ENCODE measurements around the gene DDAH1. TPM values are rescaled to one million over a fixed set of nuclear protein-coding genes. Genes with fewer than 3 reads are reported as not detected.

DDAH1 gene
- total and polyA plus RNA-seq, 2 of the 4 experiments (the other 2 are of a cell fraction) = 78.0 to 94.5 TPM

- in situ Hi-C loops (cut with MboI; ENCODE audit: low sequenced_read_pairs) (no loop called here), dilution Hi-C loops (cut with HindIII; ENCODE audit: low sequenced_read_pairs, unreplicated experiment) (no loop called here), intact Hi-C loops (cut with micrococcal nuclease) (loop anchor here (5.0 kb wide), 1 partner anchor 1084 kb away; no protein-coding TSS in a partner anchor)
- CTCF ChIA-PET = interaction anchor here (1.3 kb wide), 1 partner anchor 18 kb away, joined by 5 read pairs; the partner anchor contains the start of gene C1orf52
- ATAC-seq (ENCODE audit: low read depth) (no peak), DNase-seq (no peak)
- H3K9me1 ChIP-seq (ENCODE audit: insufficient read depth, low read length) = peaks cover 8% of the 10 kb centered on the region
- no peak overlapping the region for H3K4me2 ChIP-seq (ENCODE audit: low read depth, low read length)
- no peak overlapping the region for H3K27ac ChIP-seq (ENCODE audit: insufficient read depth, low read length)
- no peaks in the 10 kb centered on the region for H3K9me3 ChIP-seq (ENCODE audit: control insufficient read depth, insufficient read depth, low read length)
- no peak overlapping the region for H4K8ac ChIP-seq (ENCODE audit: low read depth in 2 of 2, low read length in 2 of 2)
- peaks cover 6% of the 10 kb centered on the region for H3K4me1 ChIP-seq (ENCODE audit: control insufficient read depth, insufficient read depth, low read length)
- BruUV-seq (replicated peaks) = no TSS peak
- TF ChIP-seq POLR2A (IDR thresholded peaks at IDR 0.05; ENCODE audit: low read depth, low read length) (no peak), MXI1 (IDR thresholded peaks at IDR 0.05; ENCODE audit: borderline replicate concordance, low read depth, low read length) (no peak), USF2 (IDR thresholded peaks at IDR 0.05; ENCODE audit: low read depth, low read length) (no peak), RFX5 (IDR thresholded peaks at IDR 0.05; ENCODE audit: low read depth, low read length) (no peak), FOS (IDR thresholded peaks at IDR 0.05; ENCODE audit: low read depth, low read length) (no peak), ELK1 (IDR thresholded peaks at IDR 0.05; ENCODE audit: borderline replicate concordance, low read depth, low read length) (no peak), MAFK (IDR thresholded peaks at IDR 0.05; ENCODE audit: low read depth, low read length) (no peak), CEBPB (IDR thresholded peaks at IDR 0.05; ENCODE audit: low read depth, low read length) (no peak), MAZ (IDR thresholded peaks at IDR 0.05; ENCODE audit: borderline replicate concordance, low read depth, low read length) (no peak), CTCF (conservative IDR thresholded peaks at IDR 0.05; ENCODE audit: low read depth, low read length) (no peak), RCOR1 (IDR thresholded peaks at IDR 0.05; ENCODE audit: insufficient replicate concordance, low read length) (no peak), NFE2L2 (IDR thresholded peaks at IDR 0.05; ENCODE audit: low read depth, low read length) (no peak), BHLHE40 (IDR thresholded peaks at IDR 0.05; ENCODE audit: low read depth, low read length) (no peak), RAD21 (IDR thresholded peaks at IDR 0.05; ENCODE audit: low read length) (no peak), SMC3 (IDR thresholded peaks at IDR 0.05; ENCODE audit: low read depth, low read length) (no peak), CHD1 (IDR thresholded peaks at IDR 0.05; ENCODE audit: low read depth, low read length) (no peak)
- H3K56ac ChIP-seq (ENCODE audit: extremely low read depth, insufficient read depth, low read length) = no peak overlapping the region
- H2AK5ac ChIP-seq (ENCODE audit: low read depth, low read length) = peak overlapping the region; percentile 21; the same call in 1 of the 2 replicates
- POLR2A ChIA-PET (ENCODE audit: unreplicated experiment) = no interaction called here
- no peak overlapping the region for H3K9ac ChIP-seq (ENCODE audit: low read depth, low read length)
- no peak overlapping the region for H3K23ac ChIP-seq (ENCODE audit: low read depth, low read length)
- H4K5ac ChIP-seq (ENCODE audit: low read depth, low read length) = no peak overlapping the region
- H2BK20ac ChIP-seq (ENCODE audit: low read depth, low read length) = no peak overlapping the region
- no peak overlapping the region for H3K4ac ChIP-seq (ENCODE audit: low read depth, low read length)
- no peak overlapping the region for H2AFZ ChIP-seq (replicated peaks; ENCODE audit: low read length, poor library complexity)
- H2BK120ac ChIP-seq (ENCODE audit: low read depth, low read length) = no peak overlapping the region
- H2AK9ac ChIP-seq (replicated peaks; ENCODE audit: low read depth, low read length, poor library complexity) = no peak overlapping the region
- H2BK15ac ChIP-seq (ENCODE audit: low read depth, low read length) = 0 out of 3 replicates have a peak overlapping the region, but pooled peaks have one; percentile 52
- H3K14ac ChIP-seq (replicated peaks; ENCODE audit: low read depth, low read length) = no peak overlapping the region
- no peak overlapping the region; the same call in 1 of the 2 replicates for H4K91ac ChIP-seq (ENCODE audit: insufficient read depth, low read depth, low read length)
- 0 out of 2 replicates have a peak, but pooled peaks cover 1% of the 10 kb centered on the region for H3K36me3 ChIP-seq (ENCODE audit: control insufficient read depth, insufficient read depth, low read length)
- WGBS, 2 experiments (ENCODE audit: extremely low coverage in 2 of 2, insufficient read length in 1 of 2) = no CpG with 5 or more reads among the region's 4 CpGs
- peaks cover 29% of the 10 kb centered on the region; the same call in 1 of the 2 replicates for H4K20me1 ChIP-seq (ENCODE audit: insufficient read depth, low read length)
- no peak overlapping the region for H3K4me3 ChIP-seq (ENCODE audit: insufficient read depth, low read depth, low read length)
- H3K79me1 ChIP-seq (ENCODE audit: low read depth in 1 of 2, low read length in 2 of 2) = peaks cover 0 to 41% of the 10 kb centered on the region in 2 experiments; a peak in 2 of 4 replicates
- no peaks in the 10 kb centered on the region for H3K27me3 ChIP-seq (ENCODE audit: control insufficient read depth, insufficient read depth, low read length)
- no peak overlapping the region for H3K18ac ChIP-seq (ENCODE audit: low read depth, low read length)
- H2BK5ac ChIP-seq (ENCODE audit: low read depth, low read length, poor library complexity, severe bottlenecking) = no peak overlapping the region
Measured at GRCh38 chr1:85277802-85278201, 187.2 kb downstream of the DDAH1 start.
